Measurements from ENCODE around the gene EIF3B.
"Not testable (repeated sequence)": the region's sequence is repeated elsewhere in the genome, so short reads cannot be mapped to it uniquely, and the experiment has no call there.

EIF3B gene

DNA sequence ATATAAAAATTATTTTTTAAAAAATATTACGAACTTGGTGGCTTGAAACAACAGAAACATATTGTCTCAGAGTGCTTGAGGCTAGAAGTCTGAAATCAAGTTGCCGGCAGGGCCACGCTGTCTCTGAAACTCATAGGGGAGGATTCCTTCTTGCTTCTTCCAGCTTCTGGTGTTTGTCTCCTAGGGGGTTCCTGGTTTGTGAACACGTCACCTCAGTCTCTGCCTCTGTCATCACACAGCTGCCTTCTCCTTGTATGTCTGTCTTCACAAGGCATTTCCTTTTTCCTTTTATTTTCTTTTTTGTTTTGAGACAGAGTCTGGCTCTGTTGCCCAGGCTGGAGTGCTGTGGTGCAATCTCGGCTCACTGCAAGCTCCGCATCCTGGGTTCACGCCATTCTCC, 27.7 kb upstream of the EIF3B start:
- ATAC-seq = no peak
- Mint-ChIP-seq H3K4me3 (no peak overlapping the region), H3K4me1 (peaks cover 7% of the 10 kb centered on the region)

DNA sequence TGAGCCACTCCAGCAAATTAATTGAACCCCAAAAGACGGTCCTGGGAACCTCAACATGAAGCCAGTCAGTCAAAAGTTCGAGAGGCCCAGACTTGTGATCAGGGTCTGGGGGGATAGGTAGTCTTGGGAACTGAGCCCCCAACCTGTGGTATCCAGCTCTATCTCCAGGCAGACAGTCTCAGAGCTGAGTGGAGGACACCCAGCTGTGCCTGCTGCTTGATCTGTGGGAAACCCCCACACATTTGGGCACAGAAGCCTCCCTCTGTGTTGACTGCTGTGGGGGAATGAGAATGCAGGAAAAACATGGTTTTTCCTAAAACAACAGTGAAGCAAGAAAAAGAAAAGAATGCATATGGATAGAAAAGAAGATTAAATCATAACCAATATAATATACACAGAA, 24.1 kb upstream of the EIF3B start:
- Mint-ChIP-seq H3K4me3 (no peak overlapping the region), H3K4me1 (no peaks in the 10 kb centered on the region), H3K27ac (no peak overlapping the region), H3K27me3 (no peaks in the 10 kb centered on the region), H3K9me3 (no peaks in the 10 kb centered on the region)
- ATAC-seq (no peak), DNase-seq (no peak)

More for the DNA sequence above, 27.7 kb upstream of the EIF3B start:
- DNase-seq = no peak
- Mint-ChIP-seq H3K27me3 (no peaks in the 10 kb centered on the region), H3K27ac (no peak overlapping the region), H3K9me3 (no peaks in the 10 kb centered on the region)

DNA sequence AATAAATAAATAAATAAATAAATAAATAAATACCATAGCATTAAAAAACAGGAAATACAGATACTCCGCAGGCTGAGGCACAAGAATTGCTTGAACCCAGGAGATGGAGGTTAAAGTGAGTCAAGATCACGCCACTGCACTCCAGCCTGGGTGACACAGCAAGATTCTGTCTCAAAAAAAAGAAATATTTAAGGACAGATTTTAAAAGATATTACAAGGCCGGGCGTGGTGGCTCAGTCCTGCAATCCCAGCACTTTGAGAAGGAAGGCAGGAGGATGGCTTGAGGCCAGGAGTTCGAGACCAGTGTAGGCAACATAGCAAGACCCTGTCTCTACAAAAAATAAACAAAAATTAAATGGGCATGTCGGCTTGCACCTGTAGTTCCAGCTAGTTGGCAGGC, 22.9 kb upstream of the EIF3B start:
- Mint-ChIP-seq H3K9me3 (no peaks in the 10 kb centered on the region), H3K27me3 (no peaks in the 10 kb centered on the region), H3K4me1 (no peaks in the 10 kb centered on the region), H3K27ac (no peak overlapping the region), H3K4me3 (no peak overlapping the region)
- no peak for ATAC-seq
- DNase-seq = no peak

- H3K27ac Mint-ChIP-seq = peak overlapping the region in 1 of 2 donors; percentile 40
- DNase-seq, H3K27me3 Mint-ChIP-seq, H3K9me3 Mint-ChIP-seq, H3K4me3 Mint-ChIP-seq, ATAC-seq, H3K4me1 Mint-ChIP-seq: not testable (repeated sequence)
These were observed 21.9 kb upstream of the EIF3B start for GRCh38 chr7:2332606-2333231.

- Mint-ChIP-seq H3K4me3 (no peak overlapping the region), H3K27ac (no peak overlapping the region), H3K4me1 (no peaks in the 10 kb centered on the region), H3K9me3 (no peaks in the 10 kb centered on the region), H3K27me3 (no peaks in the 10 kb centered on the region)
- DNase-seq (no peak), ATAC-seq (no peak)
These were observed 17.9 kb upstream of the EIF3B start for GRCh38 chr7:2336626-2337299.

DNA sequence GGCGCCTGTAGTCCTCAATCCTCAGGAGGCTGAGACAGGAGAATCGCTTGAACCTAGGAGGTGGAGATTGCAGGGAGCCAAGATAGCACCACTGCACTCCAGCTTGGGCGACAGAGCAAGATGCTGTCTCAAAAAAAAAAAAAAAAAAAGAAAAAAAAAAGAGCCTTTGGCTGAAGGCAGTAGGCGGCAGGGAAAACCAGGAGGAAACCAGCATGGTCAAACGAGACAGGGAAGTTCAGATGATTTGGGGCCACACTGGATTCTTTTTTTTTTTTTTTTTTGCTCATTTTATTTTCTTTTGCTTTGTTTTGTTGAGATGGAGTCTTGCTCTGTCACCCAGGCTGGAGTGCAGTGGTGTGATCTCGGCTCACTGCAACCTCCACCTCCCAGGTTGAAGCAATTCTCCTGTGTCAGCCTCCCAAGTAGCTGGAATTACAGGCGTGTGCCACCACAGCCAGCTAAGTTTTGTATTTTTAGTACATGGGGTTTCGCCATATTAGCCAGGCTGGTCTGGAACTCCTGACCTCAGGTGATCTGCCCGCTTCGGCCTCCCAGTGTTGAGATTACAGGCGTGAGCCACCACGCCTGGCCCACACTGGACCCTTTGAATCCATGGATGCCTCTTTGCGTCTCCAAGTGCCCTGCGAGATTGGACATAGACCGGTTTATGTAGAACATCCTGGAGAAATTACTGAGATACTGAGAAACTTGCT, 7.1 kb upstream of the EIF3B start:
- not testable (repeated sequence) for H3K9me3 Mint-ChIP-seq, H3K4me3 Mint-ChIP-seq, DNase-seq, H3K27me3 Mint-ChIP-seq, H3K27ac Mint-ChIP-seq
- peak; percentile 28 for ATAC-seq
- peaks cover 11% of the 10 kb centered on the region for H3K4me1 Mint-ChIP-seq

DNA sequence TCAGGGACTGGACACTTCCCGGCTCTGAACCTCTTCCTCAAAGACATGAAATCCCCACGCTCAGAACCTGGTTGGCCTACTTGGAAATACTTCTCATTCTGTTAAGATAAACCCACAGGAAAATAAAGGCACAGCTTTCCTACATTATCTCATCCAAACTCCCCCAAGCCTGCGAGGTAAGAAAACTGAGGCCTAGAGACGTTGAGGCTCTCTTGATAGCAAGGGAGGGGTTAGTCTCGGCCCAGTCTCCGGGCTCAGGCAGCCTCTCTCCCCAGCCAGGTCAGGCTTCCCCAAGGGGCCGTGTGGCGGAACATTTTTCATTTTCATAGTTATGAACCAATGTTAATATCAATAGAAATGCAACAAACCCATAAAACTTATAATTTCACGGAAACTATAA, 4.6 kb upstream of the EIF3B start:
- H3K9me3 Mint-ChIP-seq = no peaks in the 10 kb centered on the region
- H3K4me3 Mint-ChIP-seq = no peak overlapping the region
- no peak for ATAC-seq
- no peaks in the 10 kb centered on the region for H3K27me3 Mint-ChIP-seq
- DNase-seq = no peak
- peak overlapping the region in 1 of 2 donors; percentile 35 for H3K27ac Mint-ChIP-seq
- H3K4me1 Mint-ChIP-seq = peaks cover 25% of the 10 kb centered on the region

DNA sequence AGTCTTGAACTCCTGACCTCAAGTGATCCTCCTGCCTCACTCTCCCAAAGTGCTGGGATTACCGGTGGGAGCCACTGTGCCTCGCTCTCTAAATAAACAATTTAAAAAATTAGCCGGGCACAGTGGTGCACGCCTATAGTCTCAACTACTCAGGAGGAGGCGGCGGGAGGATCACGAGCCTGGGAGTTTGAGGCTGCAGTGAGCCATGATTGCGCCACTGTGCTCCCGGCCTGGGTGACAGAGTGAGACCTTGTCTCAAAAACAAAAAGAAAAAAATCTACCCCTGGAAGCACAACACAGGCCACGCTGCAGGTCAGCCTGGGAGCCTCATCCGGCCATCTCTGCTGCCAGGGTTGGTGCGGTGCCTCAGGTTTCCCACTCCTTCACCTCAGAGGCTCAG, 3.8 kb upstream of the EIF3B start:
- Mint-ChIP-seq H3K27ac (no peak overlapping the region), H3K27me3 (no peaks in the 10 kb centered on the region), H3K4me1 (peaks cover 26% of the 10 kb centered on the region), H3K9me3 (no peaks in the 10 kb centered on the region), H3K4me3 (no peak overlapping the region)
- ATAC-seq (no peak), DNase-seq (no peak)

DNA sequence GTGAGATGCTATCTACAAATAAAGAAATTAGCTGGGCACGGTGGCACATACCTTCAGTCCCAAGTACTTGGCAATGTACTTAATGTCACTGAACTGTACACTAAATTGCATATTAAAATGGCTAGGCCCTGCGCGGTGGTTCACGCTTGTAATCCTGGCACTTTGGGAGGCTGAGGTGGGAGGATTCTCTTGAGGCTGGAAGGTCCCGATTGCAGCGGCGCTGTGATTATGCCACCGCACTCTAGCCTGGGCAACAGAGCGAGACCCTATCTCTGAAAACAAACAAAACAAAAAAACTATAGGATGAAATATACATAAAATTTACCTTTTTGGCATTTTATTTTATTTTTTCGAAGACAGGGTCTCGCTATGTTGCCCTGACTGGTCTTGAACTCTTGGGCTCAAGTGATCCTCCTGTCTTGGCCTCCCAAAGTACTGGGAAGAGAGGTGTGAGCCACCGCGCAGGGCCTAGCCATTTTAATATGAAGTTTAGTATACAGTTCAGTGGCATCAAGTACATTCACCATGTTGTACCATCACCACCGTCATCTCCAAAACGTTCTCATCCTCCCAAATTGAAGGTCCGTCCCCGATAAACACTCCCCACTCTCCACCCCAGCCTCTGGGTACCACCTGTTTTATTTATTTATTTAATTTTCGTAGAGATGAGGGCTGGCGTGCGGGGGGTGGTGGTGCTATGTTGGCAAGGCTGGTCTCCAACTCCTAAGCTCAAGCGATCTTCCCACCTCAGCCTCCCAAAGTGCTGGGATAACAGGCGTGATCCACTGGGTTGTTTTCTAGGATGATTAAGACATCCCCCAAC, 1.3 kb upstream of the EIF3B start:
- Mint-ChIP-seq H3K4me1 (peaks cover 44% of the 10 kb centered on the region), H3K4me3 (peak overlapping the region; percentile 87 to 97), H3K27ac (peak overlapping the region; percentile 100), H3K9me3 (no peaks in the 10 kb centered on the region), H3K27me3 (no peaks in the 10 kb centered on the region)
- peak; percentile 5 for ATAC-seq
- DNase-seq = no peak

- Mint-ChIP-seq H3K27me3 (no peaks in the 10 kb centered on the region), H3K9me3 (no peaks in the 10 kb centered on the region), H3K4me3 (peak overlapping the region; percentile 87 to 97), H3K4me1 (peaks cover 49% of the 10 kb centered on the region), H3K27ac (peak overlapping the region; percentile 100)
- DNase-seq (peak in 1 of 2 donors; percentile 91), ATAC-seq (peak; percentile 80)
These were observed 766 bp upstream of the EIF3B start for GRCh38 chr7:2353936-2354185.

- H3K4me3 Mint-ChIP-seq = peak overlapping the region; percentile 87 to 97
- H3K27ac Mint-ChIP-seq = peak overlapping the region; percentile 97 to 100
- H3K4me1 Mint-ChIP-seq = peaks cover 62% of the 10 kb centered on the region
- H3K9me3 Mint-ChIP-seq = no peaks in the 10 kb centered on the region
- DNase-seq (peak; percentile 35), ATAC-seq (peak; percentile 40)
- H3K27me3 Mint-ChIP-seq = no peaks in the 10 kb centered on the region
These were observed 495 bp downstream of the EIF3B start for GRCh38 chr7:2354939-2355704.

GRCh38 chr7:2355705-2356008, 1.0 kb downstream of the EIF3B start:
- peak overlapping the region; percentile 96 to 97 for H3K27ac Mint-ChIP-seq
- H3K27me3 Mint-ChIP-seq = no peaks in the 10 kb centered on the region
- DNase-seq (no peak), ATAC-seq (no peak)
- peaks cover 64% of the 10 kb centered on the region for H3K4me1 Mint-ChIP-seq
- H3K4me3 Mint-ChIP-seq = peak overlapping the region; percentile 83 to 87
- no peaks in the 10 kb centered on the region for H3K9me3 Mint-ChIP-seq

- DNase-seq (no peak), ATAC-seq (no peak)
- peaks cover 63% of the 10 kb centered on the region for H3K4me1 Mint-ChIP-seq
- H3K27me3 Mint-ChIP-seq = no peaks in the 10 kb centered on the region
- H3K4me3 Mint-ChIP-seq = peak overlapping the region; percentile 16 to 52
- no peaks in the 10 kb centered on the region for H3K9me3 Mint-ChIP-seq
- H3K27ac Mint-ChIP-seq = no peak overlapping the region
These were observed 2.5 kb downstream of the EIF3B start for GRCh38 chr7:2357165-2357564.

- H3K4me1 Mint-ChIP-seq = peaks cover 59% of the 10 kb centered on the region
- no peaks in the 10 kb centered on the region for H3K27me3 Mint-ChIP-seq
- ATAC-seq (no peak), DNase-seq (no peak)
- H3K4me3 Mint-ChIP-seq = peak overlapping the region; percentile 16 to 38
- no peaks in the 10 kb centered on the region for H3K9me3 Mint-ChIP-seq
- H3K27ac Mint-ChIP-seq = no peak overlapping the region
These were observed 2.9 kb downstream of the EIF3B start for GRCh38 chr7:2357571-2357970.

GRCh38 chr7:2358968-2359527, 4.4 kb downstream of the EIF3B start:
- Mint-ChIP-seq H3K4me3 (no peak overlapping the region), H3K27ac (peak overlapping the region; percentile 61 to 93), H3K27me3 (no peaks in the 10 kb centered on the region), H3K9me3 (no peaks in the 10 kb centered on the region), H3K4me1 (peaks cover 45% of the 10 kb centered on the region)
- DNase-seq (no peak), ATAC-seq (no peak)
